LNCAP (cell line): ENCODE data around the gene KCNN4.

Experiments
- TF ChIP-seq, protein P1 (sequence below): fragments of 450-650 bp; IDR thresholded peaks from 2 replicates; pipeline ENCODE4 v1.5.1; 2017; ENCODE audit warnings: mild to moderate bottlenecking

The KCNN4 gene

DNA sequence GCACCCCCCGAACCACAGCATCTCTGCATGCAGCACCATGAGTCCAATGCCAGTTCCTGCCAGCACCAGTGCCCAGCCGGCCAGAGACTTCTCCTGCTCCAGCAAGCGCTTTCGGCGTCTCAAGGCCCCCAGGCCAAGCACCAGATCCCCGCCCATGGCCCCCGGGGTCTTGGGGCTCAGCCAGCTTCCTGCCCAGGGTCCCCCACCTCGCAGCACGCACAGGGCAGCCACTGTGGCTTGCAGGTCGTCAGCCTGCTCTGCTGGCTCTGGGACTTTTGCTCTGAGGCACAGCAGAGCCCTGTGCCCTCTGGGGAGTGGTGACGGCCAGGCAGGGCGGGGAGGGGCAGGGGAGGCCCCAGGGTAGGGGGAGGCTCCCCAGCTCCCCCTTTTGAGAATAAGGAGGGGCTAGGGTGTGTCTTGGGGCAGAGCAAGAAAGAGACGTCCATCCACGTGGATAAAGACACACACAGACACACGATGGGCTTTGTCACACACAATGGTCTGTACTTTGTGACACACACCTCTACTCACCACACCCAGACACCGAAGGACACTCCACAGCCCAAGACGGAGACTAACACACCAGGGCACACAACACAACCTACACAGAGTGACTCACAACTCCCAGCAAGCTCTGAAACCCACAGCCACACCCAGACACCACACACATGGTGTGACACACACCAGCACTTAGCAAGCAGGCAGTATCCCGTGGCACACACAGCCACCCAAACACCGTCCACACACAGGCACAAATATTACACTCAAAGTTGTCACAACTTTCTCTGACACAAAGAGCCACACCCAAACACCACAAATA is at the start of gene KCNN4:
TSS of gene KCNN4 (minus strand) at position 268 of the 820 bp plus-strand sequence. CDS start at position 156, 112 bp downstream.
- TF ChIP-seq, protein P1, sequence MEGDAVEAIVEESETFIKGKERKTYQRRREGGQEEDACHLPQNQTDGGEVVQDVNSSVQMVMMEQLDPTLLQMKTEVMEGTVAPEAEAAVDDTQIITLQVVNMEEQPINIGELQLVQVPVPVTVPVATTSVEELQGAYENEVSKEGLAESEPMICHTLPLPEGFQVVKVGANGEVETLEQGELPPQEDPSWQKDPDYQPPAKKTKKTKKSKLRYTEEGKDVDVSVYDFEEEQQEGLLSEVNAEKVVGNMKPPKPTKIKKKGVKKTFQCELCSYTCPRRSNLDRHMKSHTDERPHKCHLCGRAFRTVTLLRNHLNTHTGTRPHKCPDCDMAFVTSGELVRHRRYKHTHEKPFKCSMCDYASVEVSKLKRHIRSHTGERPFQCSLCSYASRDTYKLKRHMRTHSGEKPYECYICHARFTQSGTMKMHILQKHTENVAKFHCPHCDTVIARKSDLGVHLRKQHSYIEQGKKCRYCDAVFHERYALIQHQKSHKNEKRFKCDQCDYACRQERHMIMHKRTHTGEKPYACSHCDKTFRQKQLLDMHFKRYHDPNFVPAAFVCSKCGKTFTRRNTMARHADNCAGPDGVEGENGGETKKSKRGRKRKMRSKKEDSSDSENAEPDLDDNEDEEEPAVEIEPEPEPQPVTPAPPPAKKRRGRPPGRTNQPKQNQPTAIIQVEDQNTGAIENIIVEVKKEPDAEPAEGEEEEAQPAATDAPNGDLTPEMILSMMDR: no peak

DNA sequence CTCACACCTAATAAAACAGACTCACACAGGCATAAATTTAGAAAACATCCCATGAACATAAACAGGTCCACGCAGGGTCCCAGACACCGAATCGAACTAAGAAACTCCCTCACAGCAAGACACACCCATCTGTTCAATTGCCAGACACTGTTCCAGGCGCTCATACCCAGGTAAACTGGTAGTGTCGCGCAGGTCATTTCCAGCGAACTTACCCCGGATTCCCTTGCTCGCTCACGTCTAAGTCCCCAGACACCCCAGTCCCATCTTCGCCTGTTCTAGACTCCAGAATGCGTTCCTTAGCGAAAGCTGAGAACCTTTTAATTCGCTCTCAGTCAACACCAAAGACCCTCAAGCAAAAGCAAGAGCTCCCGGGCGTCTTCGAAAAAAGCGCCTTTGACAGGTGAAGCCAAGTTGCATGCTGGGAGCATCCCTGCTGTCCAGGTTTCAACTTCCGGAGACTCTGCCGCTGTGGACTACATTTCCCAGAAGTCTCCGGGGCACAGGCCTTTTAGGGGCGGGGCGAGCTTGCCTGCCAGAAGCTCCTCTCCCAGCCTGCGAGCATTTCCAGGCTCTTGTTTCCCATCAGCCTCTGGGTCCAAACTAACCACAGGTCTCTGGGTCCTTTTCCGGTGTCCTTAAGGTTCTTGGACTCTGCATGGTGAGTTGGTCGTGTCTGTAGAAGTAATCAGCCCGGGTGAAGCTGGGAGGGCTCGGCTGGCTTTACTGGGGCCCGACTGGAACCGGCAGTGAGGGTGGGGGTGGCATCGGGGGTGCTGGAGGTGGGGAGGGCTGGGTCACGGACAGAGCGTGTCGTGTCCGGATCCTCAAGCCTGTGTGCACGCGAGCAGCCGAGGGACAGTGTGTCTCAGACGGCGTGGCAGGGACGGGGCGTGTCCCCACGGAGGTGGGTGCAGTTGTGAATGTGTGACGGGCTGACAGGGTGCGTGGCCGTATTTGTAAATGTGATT is 46.3 kb upstream of the KCNN4 start, which contains the start of gene ZNF283:
TSS of gene ZNF283 (plus strand) at position 535 of the 968 bp plus-strand sequence. CDS start 6,184 bp downstream, outside the sequence.
- TF ChIP-seq, protein P1: no peak

DNA sequence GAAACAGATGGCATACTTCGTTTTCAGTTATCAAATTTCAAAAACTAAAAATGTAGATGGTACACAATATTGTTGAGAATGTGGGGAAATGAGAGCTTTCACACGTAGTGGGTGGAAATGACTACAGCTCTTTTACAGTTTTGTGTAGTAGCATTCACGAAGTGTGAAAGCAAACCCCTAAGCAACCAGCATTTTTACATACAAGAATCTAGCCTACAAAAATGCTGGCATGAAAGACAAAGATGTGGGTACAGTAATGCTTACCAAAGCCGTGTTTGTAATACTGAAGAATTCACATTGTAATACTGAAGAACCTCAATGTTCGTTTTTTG is 40.1 kb upstream of the KCNN4 start:
- TF ChIP-seq, protein P1: no peak

DNA sequence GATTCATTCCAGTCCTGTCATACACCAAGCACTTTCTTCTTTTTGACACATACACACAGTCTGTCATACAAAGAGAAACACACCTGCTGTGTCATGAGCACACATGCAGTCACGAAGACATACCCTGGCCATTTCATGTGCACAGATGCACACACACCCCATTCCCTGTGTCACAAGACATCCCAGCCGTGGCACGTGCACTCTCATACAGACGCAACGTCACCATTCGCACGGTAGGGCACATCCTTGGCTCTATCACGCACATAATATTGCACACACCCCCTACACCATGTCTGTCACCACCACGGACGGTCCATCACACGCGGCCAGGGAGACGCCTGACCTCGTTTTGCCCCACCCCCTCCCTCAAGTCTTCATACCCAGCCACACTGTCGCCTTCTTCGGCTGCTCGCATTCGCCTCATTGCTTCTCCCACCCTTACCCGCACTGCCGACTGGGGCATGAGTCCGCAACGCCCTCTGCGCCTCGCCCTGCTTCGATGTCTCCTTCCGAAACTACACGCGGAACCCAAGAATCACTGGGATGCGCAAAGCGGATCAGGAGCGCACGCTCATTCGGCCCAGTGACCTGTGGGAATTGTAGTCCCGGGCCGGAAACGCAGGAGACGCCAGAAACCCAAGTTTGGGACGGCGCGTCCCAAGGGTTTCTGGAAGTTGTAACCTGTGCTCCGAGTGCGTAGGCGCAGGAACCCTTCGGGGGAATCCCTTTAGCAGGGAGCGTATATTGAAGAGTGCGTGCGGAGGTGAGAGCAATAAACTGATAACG is 39.5 kb upstream of the KCNN4 start:
- TF ChIP-seq, protein P1: no peak

DNA sequence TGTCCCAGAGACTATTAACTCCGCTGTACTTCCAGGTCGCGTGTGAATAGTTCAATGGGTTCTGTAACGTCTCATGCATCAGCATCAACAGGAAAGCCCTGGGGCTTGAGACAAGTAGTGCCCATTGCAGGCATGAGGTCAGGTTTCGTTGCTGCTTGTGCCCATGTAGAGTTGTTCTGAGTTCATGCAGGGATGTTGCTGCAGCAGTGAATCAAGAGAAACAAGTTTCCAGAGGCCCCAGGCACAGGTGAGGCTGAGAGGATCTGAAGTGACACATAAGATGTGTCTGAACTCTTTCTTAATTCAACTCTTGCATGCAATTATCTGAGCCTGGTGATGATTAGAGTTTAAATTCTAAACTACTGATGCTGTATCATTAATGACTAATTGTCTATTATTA is 37.7 kb upstream of the KCNN4 start:
- TF ChIP-seq, protein P1: no peak

DNA sequence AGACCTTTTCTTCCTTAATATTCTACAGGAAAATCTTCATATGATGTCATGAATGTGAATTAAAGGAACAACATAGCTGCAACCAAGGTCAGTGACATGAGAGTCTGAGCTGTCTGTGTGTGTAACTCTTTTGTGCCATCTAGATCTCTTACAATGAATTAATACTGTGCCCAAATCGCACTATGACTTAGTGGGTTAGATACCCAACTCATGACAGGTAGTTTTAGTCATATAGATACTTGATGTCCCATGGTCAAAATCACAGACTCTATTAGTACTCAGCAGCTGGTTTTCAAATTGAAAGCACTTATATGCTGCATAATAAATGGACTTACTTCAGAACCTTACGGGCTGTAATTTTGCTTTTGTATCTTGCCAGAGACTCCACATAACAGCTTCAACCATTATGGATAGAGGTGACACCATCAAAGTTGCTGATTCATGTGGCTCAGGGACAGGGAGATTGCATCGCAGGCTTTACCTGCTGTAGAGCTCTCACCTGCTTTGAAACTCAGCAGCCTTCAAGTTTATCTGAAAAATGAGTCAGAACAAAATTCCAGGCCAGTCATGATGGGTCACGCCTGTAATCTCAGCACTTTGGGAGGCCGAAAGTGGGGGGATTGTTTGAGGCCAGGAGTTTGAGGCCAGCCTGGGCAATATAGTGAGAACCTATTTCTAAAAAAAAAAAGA is 34.0 kb upstream of the KCNN4 start:
- TF ChIP-seq, protein P1: no peak
